ENCODE measurements around the gene GGT5.
"Not testable (repeated sequence)": the region's sequence is repeated elsewhere in the genome, so short reads cannot be mapped to it uniquely, and the experiment has no call there.

GRCh38 chr22:24273906-24274305, 29.0 kb upstream of the GGT5 start:
- TF ChIP-seq, protein P1, sequence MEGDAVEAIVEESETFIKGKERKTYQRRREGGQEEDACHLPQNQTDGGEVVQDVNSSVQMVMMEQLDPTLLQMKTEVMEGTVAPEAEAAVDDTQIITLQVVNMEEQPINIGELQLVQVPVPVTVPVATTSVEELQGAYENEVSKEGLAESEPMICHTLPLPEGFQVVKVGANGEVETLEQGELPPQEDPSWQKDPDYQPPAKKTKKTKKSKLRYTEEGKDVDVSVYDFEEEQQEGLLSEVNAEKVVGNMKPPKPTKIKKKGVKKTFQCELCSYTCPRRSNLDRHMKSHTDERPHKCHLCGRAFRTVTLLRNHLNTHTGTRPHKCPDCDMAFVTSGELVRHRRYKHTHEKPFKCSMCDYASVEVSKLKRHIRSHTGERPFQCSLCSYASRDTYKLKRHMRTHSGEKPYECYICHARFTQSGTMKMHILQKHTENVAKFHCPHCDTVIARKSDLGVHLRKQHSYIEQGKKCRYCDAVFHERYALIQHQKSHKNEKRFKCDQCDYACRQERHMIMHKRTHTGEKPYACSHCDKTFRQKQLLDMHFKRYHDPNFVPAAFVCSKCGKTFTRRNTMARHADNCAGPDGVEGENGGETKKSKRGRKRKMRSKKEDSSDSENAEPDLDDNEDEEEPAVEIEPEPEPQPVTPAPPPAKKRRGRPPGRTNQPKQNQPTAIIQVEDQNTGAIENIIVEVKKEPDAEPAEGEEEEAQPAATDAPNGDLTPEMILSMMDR (IDR thresholded peaks at IDR 0.05), result not testable (repeated sequence)
- not testable (repeated sequence) for TF ChIP-seq EP300 (IDR thresholded peaks at IDR 0.05)
